WTC11 (cell line): ENCODE results near the gene PXDC1. TPM values are rescaled to one million over a fixed set of nuclear protein-coding genes. Genes with fewer than 3 reads are reported as not detected.

ENCODE experiments used
- ATAC-seq: fragments of 200-7000 bp; cut with Tn5 transposase; 2 replicates; pipeline ENCODE4 v1.10.0; 2021; ENCODE audit warnings: mild to moderate bottlenecking, moderate library complexity
- CTCF ChIA-PET: fragments of 300-600 bp; sonication (Branson Sonifier 250); formaldehyde crosslinking; loops from one replicate; lab custom pipeline; 2021; ENCODE audit warnings: antibody characterized with exemption; lab: Charles Lee
- POLR2A ChIA-PET: fragments of 350-600 bp; sonication (Branson Sonifier 250); formaldehyde crosslinking; loops from one replicate; lab custom pipeline; 2021; ENCODE audit warnings: antibody characterized with exemption; lab: Charles Lee
- DNase-seq: peaks from one replicate; pipeline ENCODE4 v3.0.0; 2021; ENCODE audit warnings: low spot score
- H3K27ac Mint-ChIP-seq: 2 replicates; pipeline ENCODE4 v1.8.0; 2021; ENCODE audit warnings: mixed read lengths
- H3K27me3 Mint-ChIP-seq: 2 replicates; pipeline ENCODE4 v1.8.0; 2021; ENCODE audit warnings: low read depth, mild to moderate bottlenecking, moderate library complexity, mixed read lengths
- H3K36me3 Mint-ChIP-seq: 2 replicates; pipeline ENCODE4 v1.8.0; 2021; ENCODE audit warnings: mixed read lengths
- H3K4me1 Mint-ChIP-seq: 2 replicates; pipeline ENCODE4 v1.8.0; 2022; ENCODE audit warnings: mixed read lengths
- H3K4me3 Mint-ChIP-seq: 2 replicates; pipeline ENCODE4 v1.8.0; 2021; ENCODE audit warnings: mild to moderate bottlenecking, moderate library complexity, mixed read lengths
- H3K9me3 Mint-ChIP-seq: 2 replicates; pipeline ENCODE4 v1.8.0; 2021; ENCODE audit warnings: mixed read lengths
- AR ChIP-seq: fragments of 250-450 bp; sonication (Bioruptor Pico); IDR thresholded peaks from 2 replicates; pipeline ENCODE4 v1.9.0; 2021; ENCODE audit warnings: mild to moderate bottlenecking
- ARID4B ChIP-seq: sonication (generic); formaldehyde crosslinking; IDR thresholded peaks from 2 replicates; pipeline ENCODE4 v1.8.0; 2023; ENCODE audit warnings: missing genetic modification reagents, mild to moderate bottlenecking, borderline replicate concordance
- CTCF ChIP-seq: fragments of 200-600 bp; IDR thresholded peaks from 2 replicates; pipeline ENCODE4 v1.8.0; 2022; ENCODE audit warnings: antibody characterized with exemption
- ELF4 ChIP-seq: sonication (generic); formaldehyde crosslinking; IDR thresholded peaks from 2 replicates; pipeline ENCODE4 v1.8.1; 2022; ENCODE audit warnings: low read depth, mild to moderate bottlenecking, moderate library complexity, missing genetic modification reagents
- GTF2I ChIP-seq: fragments of 250-450 bp; sonication (Bioruptor Pico); conservative IDR thresholded peaks from 2 replicates; pipeline ENCODE4 v1.4.0; 2021; ENCODE audit warnings: mild to moderate bottlenecking
- IRF1 ChIP-seq: sonication (generic); formaldehyde crosslinking; IDR thresholded peaks from 2 replicates; pipeline ENCODE4 v1.8.0; 2023; ENCODE audit warnings: missing genetic modification reagents
- JAZF1 ChIP-seq: fragments of 250-450 bp; sonication (Bioruptor Pico); IDR thresholded peaks from 2 replicates; pipeline ENCODE4 v1.9.0; 2021; ENCODE audit warnings: moderate library complexity, mild to moderate bottlenecking, inconsistent platforms
- OVOL2 ChIP-seq: fragments of 250-450 bp; sonication (Bioruptor Pico); IDR thresholded peaks from 2 replicates; pipeline ENCODE4 v1.9.0; 2021; ENCODE audit warnings: mild to moderate bottlenecking, borderline replicate concordance
- PRRX2 ChIP-seq: fragments of 250-450 bp; sonication (Bioruptor Pico); IDR thresholded peaks from 2 replicates; pipeline ENCODE4 v1.8.0; 2021; ENCODE audit warnings: mild to moderate bottlenecking
- SMAD3 ChIP-seq: sonication (generic); formaldehyde crosslinking; IDR thresholded peaks from 2 replicates; pipeline ENCODE4 v1.8.0; 2022; ENCODE audit warnings: missing genetic modification reagents, mild to moderate bottlenecking, borderline replicate concordance
- SMAD4 ChIP-seq: sonication (generic); formaldehyde crosslinking; IDR thresholded peaks from 2 replicates; pipeline ENCODE4 v1.8.0; 2022; ENCODE audit warnings: mild to moderate bottlenecking, missing genetic modification reagents
- SP1 ChIP-seq: sonication (generic); formaldehyde crosslinking; conservative IDR thresholded peaks from 2 replicates; pipeline ENCODE4 v1.8.1; 2022; ENCODE audit warnings: missing genetic modification reagents
- ZNF263 ChIP-seq: sonication (generic); formaldehyde crosslinking; IDR thresholded peaks from 2 replicates; pipeline ENCODE4 v1.8.1; 2022; ENCODE audit warnings: low read depth, mild to moderate bottlenecking, moderate library complexity, missing genetic modification reagents
- ZNF423 ChIP-seq: fragments of 250-450 bp; sonication (Bioruptor Pico); IDR thresholded peaks from 2 replicates; pipeline ENCODE4 v2.1.2; 2022; ENCODE audit warnings: mild to moderate bottlenecking, moderate library complexity
- ZNF671 ChIP-seq: fragments of 250-450 bp; sonication (Bioruptor Pico); IDR thresholded peaks from 2 replicates; pipeline ENCODE4 v1.8.0; 2021; ENCODE audit warnings: mild to moderate bottlenecking
- ZSCAN18 ChIP-seq: fragments of 250-450 bp; sonication (Bioruptor Pico); IDR thresholded peaks from 2 replicates; pipeline ENCODE4 v2.1.2; 2022; ENCODE audit warnings: mild to moderate bottlenecking, moderate library complexity
- total RNA-seq: library from RNA; stranded (reverse); gene quantifications from 3 replicates; pipeline ENCODE4 v1.2.3, GENCODE V29; 2021

PXDC1 gene
- total RNA-seq, 1 experiment from 2014 or later, result 3.3 TPM

- ChIA-PET CTCF (no interaction called here), POLR2A (no interaction called here)
- ATAC-seq (no peak), DNase-seq (no peak)
- H3K4me3 Mint-ChIP-seq, result no peak overlapping the region
- peaks cover 11% of the 10 kb centered on the region for H3K9me3 Mint-ChIP-seq
- H3K4me1 Mint-ChIP-seq, result peaks cover 39% of the 10 kb centered on the region
- no peak overlapping the region for H3K27ac Mint-ChIP-seq
- peaks cover 27% of the 10 kb centered on the region for H3K36me3 Mint-ChIP-seq
- H3K27me3 Mint-ChIP-seq, result peaks cover 11% of the 10 kb centered on the region
- no peak for TF ChIP-seq PRRX2 (CRISPR knock-in tag)
- no peak for TF ChIP-seq ZSCAN18 (CRISPR knock-in tag)
- TF ChIP-seq IRF1 (CRISPR knock-in tag), result no peak
Measured at GRCh38 chr6:3738381-3739131, 13.0 kb downstream of the PXDC1 start.

GRCh38 chr6:3737831-3738210, 13.7 kb downstream of the PXDC1 start:
- POLR2A ChIA-PET, result no interaction called here

More at GRCh38 chr6:3737831-3738210, 13.7 kb downstream of the PXDC1 start:
- H3K9me3 Mint-ChIP-seq, result peaks cover 11% of the 10 kb centered on the region
- H3K27ac Mint-ChIP-seq, result no peak overlapping the region
- no peak for DNase-seq
- peaks cover 34% of the 10 kb centered on the region for H3K4me1 Mint-ChIP-seq
- TF ChIP-seq OVOL2 (CRISPR knock-in tag), result no peak
- no peak for TF ChIP-seq SMAD3
- TF ChIP-seq JAZF1 (CRISPR knock-in tag), result no peak
- TF ChIP-seq GTF2I (CRISPR knock-in tag), result no peak
- TF ChIP-seq ZNF423 (CRISPR knock-in tag), result no peak
- no peak for TF ChIP-seq SP1
- no peak for TF ChIP-seq ZNF671
- TF ChIP-seq ZNF263 (CRISPR knock-in tag), result no peak
- no peak for TF ChIP-seq CTCF
- no peak for TF ChIP-seq IRF1 (CRISPR knock-in tag)
- no peak for TF ChIP-seq ELF4 (CRISPR knock-in tag)
- TF ChIP-seq AR, result no peak
- TF ChIP-seq SMAD4 (CRISPR knock-in tag), result no peak
- TF ChIP-seq ARID4B (CRISPR knock-in tag), result no peak
- TF ChIP-seq, all 79 proteins: peak for 0
- H3K36me3 Mint-ChIP-seq, result peaks cover 27% of the 10 kb centered on the region
- no peak overlapping the region for H3K4me3 Mint-ChIP-seq
- CTCF ChIA-PET, result no interaction called here
- H3K27me3 Mint-ChIP-seq, result peaks cover 11% of the 10 kb centered on the region
- ATAC-seq, result no peak
